HK-2 (cell line): ENCODE results near the gene HMGN5.

Experiments
- DNase-seq: peaks from one replicate; pipeline ENCODE4 v3.0.0-alpha.2; 2018; ENCODE audit not compliant: unreplicated experiment

Gene HMGN5

DNA sequence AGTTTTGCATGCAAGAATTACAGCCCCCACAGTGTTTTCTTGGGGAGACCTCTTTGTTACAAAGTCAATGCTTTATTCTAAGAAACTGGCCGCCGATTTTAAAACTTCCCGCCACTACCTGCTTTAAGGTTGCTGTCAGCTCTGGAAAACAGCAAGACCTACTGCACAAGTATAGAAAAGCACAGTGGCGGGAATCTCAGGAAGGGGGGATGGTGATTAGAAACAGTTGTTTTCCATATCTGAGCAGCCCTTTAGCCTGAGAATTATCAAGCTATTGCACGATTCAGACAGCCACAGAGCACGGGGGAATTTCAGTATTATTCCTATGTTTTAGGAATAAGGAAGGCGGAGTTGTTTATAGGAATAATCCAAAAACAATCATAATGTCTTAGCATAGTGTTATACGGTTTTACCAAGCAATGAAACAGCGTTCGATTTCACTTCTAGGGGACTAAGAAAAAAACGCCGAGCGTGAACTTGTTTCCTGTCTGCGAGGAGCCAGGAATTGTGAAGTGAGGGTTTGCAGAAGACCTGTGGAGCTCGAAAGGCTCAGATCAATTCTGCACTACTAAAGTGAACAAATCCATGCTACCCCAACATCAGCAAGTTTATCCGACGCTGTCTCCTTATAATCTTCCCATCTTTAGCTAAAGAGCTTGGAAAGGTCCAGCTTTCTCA is 81.3 kb downstream of the HMGN5 start:
- DNase-seq: no peak

DNA sequence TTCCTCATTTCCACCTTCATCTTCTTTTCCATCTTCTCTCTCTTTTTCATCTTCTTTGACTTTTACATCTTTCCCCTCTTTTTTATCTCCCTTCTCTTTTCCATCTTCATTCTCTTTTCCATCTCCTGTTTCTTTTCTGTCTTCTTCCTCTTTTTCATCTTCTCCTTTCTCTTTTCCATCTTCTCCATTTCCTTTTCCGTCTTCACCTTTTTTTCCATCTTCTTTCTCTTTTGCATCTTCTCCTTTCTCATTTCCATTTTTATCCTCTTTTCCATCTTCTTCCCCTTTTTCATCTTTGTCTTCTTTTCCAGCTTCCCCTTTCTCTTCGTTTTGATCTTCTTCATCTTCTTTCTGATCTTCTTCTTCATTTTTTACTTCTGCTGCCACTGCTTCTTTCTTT is 87.0 kb downstream of the HMGN5 start:
- DNase-seq: no peak

GRCh38 chrX:81110286-81110685 is 91.4 kb downstream of the HMGN5 start:
- no peak for DNase-seq

GRCh38 chrX:81082649-81083048 is 119.1 kb downstream of the HMGN5 start:
- DNase-seq: no peak
